SK-N-DZ (cell line): ENCODE data around the gene PSMA7.

Experiments
- DNase-seq: peaks from one replicate; pipeline ENCODE4 v3.0.0-alpha.2; 2015; ENCODE audit warnings: low spot score

Gene PSMA7

DNA sequence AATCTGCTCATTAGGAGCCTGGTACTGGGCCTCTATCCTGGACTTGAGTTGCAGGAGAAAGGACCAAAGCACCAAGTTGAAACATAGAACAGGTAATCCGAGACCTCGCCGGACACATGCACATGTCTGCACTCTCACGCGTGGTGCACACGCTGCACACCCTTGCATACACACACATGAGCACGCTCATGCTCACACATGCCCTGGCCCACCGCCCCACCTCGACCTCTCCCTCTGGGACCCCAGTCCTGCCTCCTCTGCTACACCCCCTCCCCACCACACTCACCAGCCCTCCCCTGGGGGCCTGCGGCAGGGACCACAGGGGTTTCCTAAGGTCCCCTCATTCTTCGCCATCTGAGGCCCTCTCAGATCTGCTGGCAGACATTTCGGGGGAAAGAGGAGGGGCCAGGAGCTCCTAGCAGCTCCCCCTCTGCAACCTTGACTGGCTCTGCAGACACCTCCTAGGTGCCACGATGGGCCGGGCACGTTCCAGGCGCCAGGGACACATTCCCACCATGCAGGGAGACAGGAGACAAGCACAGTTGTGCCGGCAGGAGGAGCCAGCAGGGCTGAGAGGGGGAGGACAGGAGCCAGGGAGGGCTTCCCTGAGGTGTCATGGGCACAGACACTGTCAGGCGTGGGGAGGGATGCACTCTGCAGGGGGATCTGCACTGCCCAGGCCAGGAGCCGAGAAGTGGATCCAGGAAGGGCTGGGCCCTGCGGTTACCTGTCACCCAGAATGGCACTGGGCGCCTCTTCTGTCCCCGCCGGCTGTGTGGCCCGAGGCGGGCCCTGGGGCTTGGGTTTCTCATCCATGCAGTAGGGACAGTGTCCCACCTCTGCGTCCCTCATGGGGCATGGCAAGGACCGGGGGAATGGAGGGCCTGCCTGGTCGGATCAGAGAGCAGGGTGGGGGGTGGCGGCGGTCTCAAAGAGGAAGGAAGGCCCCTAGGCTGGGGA lies 46.5 kb downstream of the PSMA7 start:
- DNase-seq, result no peak

DNA sequence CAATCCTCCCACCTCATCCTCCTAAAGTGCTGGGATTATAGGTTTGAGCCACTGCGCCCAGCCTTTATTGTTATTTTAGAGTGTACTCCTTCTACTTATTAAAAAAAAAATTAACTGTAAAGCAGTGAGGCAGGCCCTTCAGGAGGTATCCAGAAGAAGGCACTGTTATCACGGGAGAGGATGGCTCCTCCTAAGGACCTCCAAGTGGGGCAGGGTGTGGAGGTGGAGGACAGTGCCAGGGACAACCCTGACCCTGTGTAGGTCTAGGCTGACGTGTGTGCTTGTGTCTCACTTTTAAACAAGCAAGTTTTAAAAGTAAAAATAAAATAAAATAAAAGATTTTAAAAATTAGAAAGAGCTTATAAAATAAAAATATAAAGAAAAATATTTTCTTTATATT lies 53.8 kb downstream of the PSMA7 start:
- DNase-seq, result no peak

DNA sequence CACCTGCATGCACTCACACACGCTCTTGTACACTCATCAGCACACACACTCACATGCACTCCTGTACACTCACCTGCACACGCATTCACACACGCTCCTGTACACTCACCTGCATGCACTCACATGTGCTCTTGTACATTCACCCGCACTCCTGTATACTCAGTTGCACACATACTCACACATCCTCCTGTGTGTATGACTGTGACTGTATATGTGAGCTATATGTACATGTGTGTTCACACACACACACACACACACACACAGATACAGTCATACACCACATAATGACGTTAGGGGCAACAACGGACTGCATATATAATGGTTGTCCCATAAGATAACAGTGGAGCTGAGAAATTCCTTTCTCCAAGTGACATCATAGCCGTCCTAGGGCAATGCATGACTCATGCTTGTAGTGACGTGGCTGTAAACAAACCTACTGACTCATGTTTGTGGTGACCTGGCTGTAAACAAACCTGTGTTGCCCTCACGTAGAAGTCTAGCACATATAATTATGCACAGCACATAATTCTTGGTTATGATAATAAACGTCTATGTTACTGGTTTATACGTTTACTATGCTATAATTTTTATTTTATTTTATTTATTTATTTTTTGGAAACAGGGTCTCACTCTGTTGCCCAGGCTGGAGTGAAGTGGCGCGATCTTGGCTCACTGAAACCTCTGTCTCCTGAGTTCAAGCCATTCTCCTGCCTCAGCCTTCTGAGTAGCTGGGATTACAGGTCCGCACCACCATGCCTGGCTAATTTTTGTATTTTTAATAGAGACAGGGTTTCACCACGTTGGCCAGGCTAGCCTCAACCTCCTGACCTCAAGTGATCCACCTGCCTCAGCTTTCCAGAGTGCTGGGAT lies 54.7 kb downstream of the PSMA7 start:
- no peak for DNase-seq

DNA sequence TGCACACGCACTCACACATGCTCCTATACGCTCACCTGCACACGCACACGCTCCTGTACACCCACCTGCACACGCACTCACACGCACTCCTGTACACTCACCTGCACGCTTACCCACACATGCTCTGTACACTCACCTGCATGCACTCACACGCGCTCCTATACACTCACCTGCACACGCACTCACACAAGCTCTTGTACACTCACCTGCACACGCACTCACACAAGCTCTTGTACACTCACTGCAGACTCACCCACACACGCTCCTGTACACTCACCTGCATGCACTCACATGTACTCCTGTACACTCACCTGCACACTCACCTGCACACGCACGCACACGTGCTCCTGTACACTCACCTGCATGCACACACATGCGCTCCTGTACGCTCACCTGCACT lies 55.6 kb downstream of the PSMA7 start:
- DNase-seq, result no peak

- no peak for DNase-seq
These were observed 56.0 kb downstream of the PSMA7 start for GRCh38 chr20:62087227-62087626.
